ENCODE results near the gene ACIN1. TPM values are rescaled to one million over a fixed set of nuclear protein-coding genes. Genes with fewer than 3 reads are reported as not detected.

Gene ACIN1
- total RNA-seq, 3 donors from 2014 or later (not counting 1 experiment from before 2014, with no cell fraction given): 321 to 395 (median 347) TPM

GRCh38 chr14:23033251-23033727 is 61.6 kb downstream of the ACIN1 start:
- intact Hi-C loops (cut with micrococcal nuclease): no loop called here
- H3K27ac Mint-ChIP-seq: peak overlapping the region; percentile 98 to 100
- no peak for DNase-seq
- peaks cover 9% of the 10 kb centered on the region for H3K36me3 Mint-ChIP-seq
- Histone ChIP-seq H3K27me3 (ENCODE audit: control insufficient read depth, insufficient read depth, low read length) (no peaks in the 10 kb centered on the region), H3K9me3 (ENCODE audit: control insufficient read depth, insufficient read depth, low read length) (no peaks in the 10 kb centered on the region), H3K36me3 (ENCODE audit: control insufficient read depth, insufficient read depth, low read length) (peaks cover 22% of the 10 kb centered on the region), H3K4me3 (ENCODE audit: low read length) (no peak overlapping the region), H3K4me1 (ENCODE audit: control insufficient read depth, insufficient read depth, low read length) (peaks cover 18% of the 10 kb centered on the region), H3K27ac (ENCODE audit: low read length) (no peak overlapping the region)
- ATAC-seq: no peak
- no peaks in the 10 kb centered on the region for H3K9me3 Mint-ChIP-seq
- peak overlapping the region; percentile 90 for H3K4me3 Mint-ChIP-seq
- 92% methylated on average over 10 of the region's 10 CpGs for WGBS (ENCODE audit: insufficient coverage)
- H3K4me1 Mint-ChIP-seq: peaks cover 37 to 44% of the 10 kb centered on the region in 2 donors
- no peaks in the 10 kb centered on the region for H3K27me3 Mint-ChIP-seq (ENCODE audit: low read depth in 2 of 2)
- TF ChIP-seq, protein P1, sequence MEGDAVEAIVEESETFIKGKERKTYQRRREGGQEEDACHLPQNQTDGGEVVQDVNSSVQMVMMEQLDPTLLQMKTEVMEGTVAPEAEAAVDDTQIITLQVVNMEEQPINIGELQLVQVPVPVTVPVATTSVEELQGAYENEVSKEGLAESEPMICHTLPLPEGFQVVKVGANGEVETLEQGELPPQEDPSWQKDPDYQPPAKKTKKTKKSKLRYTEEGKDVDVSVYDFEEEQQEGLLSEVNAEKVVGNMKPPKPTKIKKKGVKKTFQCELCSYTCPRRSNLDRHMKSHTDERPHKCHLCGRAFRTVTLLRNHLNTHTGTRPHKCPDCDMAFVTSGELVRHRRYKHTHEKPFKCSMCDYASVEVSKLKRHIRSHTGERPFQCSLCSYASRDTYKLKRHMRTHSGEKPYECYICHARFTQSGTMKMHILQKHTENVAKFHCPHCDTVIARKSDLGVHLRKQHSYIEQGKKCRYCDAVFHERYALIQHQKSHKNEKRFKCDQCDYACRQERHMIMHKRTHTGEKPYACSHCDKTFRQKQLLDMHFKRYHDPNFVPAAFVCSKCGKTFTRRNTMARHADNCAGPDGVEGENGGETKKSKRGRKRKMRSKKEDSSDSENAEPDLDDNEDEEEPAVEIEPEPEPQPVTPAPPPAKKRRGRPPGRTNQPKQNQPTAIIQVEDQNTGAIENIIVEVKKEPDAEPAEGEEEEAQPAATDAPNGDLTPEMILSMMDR (IDR thresholded peaks at IDR 0.05): no peak

DNA sequence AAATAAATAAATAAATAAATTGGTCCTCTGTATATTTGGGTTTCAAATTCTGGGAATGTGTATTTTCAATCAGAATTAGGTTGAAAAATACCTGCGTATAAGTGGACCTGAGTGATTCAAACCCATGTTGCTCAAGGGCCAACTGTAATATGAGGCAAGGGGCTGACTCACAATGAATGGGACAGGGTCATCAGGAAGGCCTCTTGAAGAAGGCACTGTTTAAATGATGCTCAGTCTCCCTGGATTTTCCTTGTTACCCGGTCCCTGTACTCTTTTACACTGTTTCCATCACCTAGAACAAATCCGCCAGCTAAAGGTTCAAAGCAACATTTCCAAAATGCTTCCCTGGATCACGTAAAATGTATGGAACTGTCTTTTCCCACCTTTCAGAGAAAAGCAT is 64.0 kb downstream of the ACIN1 start:
- no peak for ATAC-seq
- Histone ChIP-seq H3K27ac (ENCODE audit: low read length) (no peak overlapping the region), H3K27me3 (ENCODE audit: control insufficient read depth, insufficient read depth, low read length) (no peaks in the 10 kb centered on the region), H3K4me1 (ENCODE audit: control insufficient read depth, insufficient read depth, low read length) (peaks cover 18% of the 10 kb centered on the region), H3K9me3 (ENCODE audit: control insufficient read depth, insufficient read depth, low read length) (no peaks in the 10 kb centered on the region), H3K36me3 (ENCODE audit: control insufficient read depth, insufficient read depth, low read length) (peaks cover 33% of the 10 kb centered on the region), H3K4me3 (ENCODE audit: low read length) (no peak overlapping the region)
- intact Hi-C loops (cut with micrococcal nuclease): no loop called here
- peak overlapping the region; percentile 59 for H3K4me3 Mint-ChIP-seq
- no peaks in the 10 kb centered on the region for H3K27me3 Mint-ChIP-seq (ENCODE audit: low read depth in 2 of 2)
- peaks cover 9% of the 10 kb centered on the region for H3K36me3 Mint-ChIP-seq
- H3K4me1 Mint-ChIP-seq: peaks cover 42 to 44% of the 10 kb centered on the region in 2 donors
- DNase-seq: no peak
- TF ChIP-seq, protein P1 (IDR thresholded peaks at IDR 0.05): no peak
- no peaks in the 10 kb centered on the region for H3K9me3 Mint-ChIP-seq
- H3K27ac Mint-ChIP-seq: no peak overlapping the region
- WGBS (ENCODE audit: insufficient coverage): 98% methylated on average over 4 of the region's 4 CpGs

GRCh38 chr14:23028799-23029198 is 66.1 kb downstream of the ACIN1 start:
- ATAC-seq (no peak), DNase-seq (peak in 1 of 2 donors; percentile 66)
- TF ChIP-seq, protein P1 (IDR thresholded peaks at IDR 0.05): no peak
- Mint-ChIP-seq H3K4me1 (peaks cover 30 to 38% of the 10 kb centered on the region in 2 donors), H3K4me3 (no peak overlapping the region), H3K27ac (peak overlapping the region in 1 of 2 donors; percentile 4), H3K9me3 (no peaks in the 10 kb centered on the region), H3K27me3 (ENCODE audit: low read depth in 2 of 2) (no peaks in the 10 kb centered on the region), H3K36me3 (peaks cover 21% of the 10 kb centered on the region)
- peaks cover 10% of the 10 kb centered on the region for H3K4me1 ChIP-seq (ENCODE audit: control insufficient read depth, insufficient read depth, low read length)
- H3K9me3 ChIP-seq (ENCODE audit: control insufficient read depth, insufficient read depth, low read length): no peaks in the 10 kb centered on the region
- H3K27ac ChIP-seq (ENCODE audit: low read length): no peak overlapping the region
- intact Hi-C loops (cut with micrococcal nuclease): no loop called here
- H3K27me3 ChIP-seq (ENCODE audit: control insufficient read depth, insufficient read depth, low read length): no peaks in the 10 kb centered on the region
- H3K36me3 ChIP-seq (ENCODE audit: control insufficient read depth, insufficient read depth, low read length): peaks cover 40% of the 10 kb centered on the region
- H3K4me3 ChIP-seq (ENCODE audit: low read length): no peak overlapping the region
- 34% methylated on average over 2 of the region's 2 CpGs for WGBS (ENCODE audit: insufficient coverage)
